GM19468 (cell line): ENCODE results near the gene FRY.

Experiments
- ATAC-seq: cut with Tn5 transposase; IDR thresholded peaks from one replicate; pipeline ENCODE4 v1.9.1; 2021; ENCODE audit warnings: mild to moderate bottlenecking, moderate library complexity, moderate number of reproducible peaks; ENCODE audit not compliant: unreplicated experiment; ENCODE audit errors: extremely low read depth

Gene FRY

GRCh38 chr13:32013181-32013580, 18.4 kb upstream of the FRY start:
- ATAC-seq: no peak

GRCh38 chr13:32016119-32016518, 15.5 kb upstream of the FRY start:
- ATAC-seq: no peak

- ATAC-seq: no peak
Measured at GRCh38 chr13:32016631-32017030, 14.9 kb upstream of the FRY start.

GRCh38 chr13:32017474-32017873, 14.1 kb upstream of the FRY start:
- ATAC-seq: no peak

DNA sequence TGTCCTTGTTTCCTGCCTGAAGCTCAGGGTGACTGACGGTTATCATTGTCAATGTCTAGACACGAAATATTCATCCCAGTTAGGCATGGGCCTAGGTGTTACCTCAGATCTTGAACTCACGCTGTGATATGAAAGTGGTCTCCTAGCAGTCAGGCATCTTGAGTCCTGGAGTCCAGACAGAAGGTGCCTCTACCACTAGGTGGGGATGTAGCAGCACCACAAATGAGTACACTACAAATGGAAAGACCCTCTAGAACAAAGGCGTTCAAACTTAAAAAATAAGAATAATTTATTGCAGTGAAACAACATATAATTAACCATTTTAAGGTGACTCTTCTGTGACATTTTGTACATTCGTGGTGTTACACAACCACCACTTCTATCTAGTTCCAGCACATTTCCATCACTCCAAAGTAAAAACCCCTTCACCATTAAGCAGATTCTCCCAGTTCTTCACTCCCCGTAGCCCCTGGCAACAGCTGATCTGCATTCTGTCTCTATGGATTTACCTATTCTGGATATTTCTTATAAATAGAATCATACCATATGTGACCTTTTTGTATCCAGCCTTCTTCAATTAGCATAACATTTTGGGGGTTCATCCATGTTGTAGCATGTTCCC, 11.9 kb upstream of the FRY start:
- ATAC-seq: peak; percentile 42

DNA sequence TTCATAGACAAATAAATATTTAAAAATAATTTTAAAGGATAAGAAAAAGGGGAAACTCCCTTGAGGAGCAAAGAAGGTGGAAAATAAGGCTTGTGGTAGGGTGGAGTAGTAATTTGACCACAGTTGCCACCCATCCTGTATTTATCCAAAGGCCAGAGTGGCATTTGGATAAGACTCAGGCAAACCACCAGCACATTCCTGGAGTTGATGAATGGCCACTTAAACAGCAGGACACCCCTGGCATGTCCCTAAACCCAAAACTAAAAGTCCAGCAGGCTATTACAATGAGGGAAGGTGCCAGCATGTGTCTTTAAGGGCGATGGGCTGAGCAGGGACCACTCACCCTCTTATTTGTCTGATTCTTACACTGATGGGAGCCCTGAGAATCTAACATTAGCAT, 9.8 kb upstream of the FRY start:
- ATAC-seq: no peak

- ATAC-seq: no peak
Measured at GRCh38 chr13:32022311-32022710, 9.3 kb upstream of the FRY start.

GRCh38 chr13:32023096-32023495, 8.5 kb upstream of the FRY start:
- ATAC-seq: no peak

- no peak for ATAC-seq
Measured at GRCh38 chr13:32023698-32024097, 7.9 kb upstream of the FRY start.

- no peak for ATAC-seq
Measured at GRCh38 chr13:32024750-32025149, 6.8 kb upstream of the FRY start.

DNA sequence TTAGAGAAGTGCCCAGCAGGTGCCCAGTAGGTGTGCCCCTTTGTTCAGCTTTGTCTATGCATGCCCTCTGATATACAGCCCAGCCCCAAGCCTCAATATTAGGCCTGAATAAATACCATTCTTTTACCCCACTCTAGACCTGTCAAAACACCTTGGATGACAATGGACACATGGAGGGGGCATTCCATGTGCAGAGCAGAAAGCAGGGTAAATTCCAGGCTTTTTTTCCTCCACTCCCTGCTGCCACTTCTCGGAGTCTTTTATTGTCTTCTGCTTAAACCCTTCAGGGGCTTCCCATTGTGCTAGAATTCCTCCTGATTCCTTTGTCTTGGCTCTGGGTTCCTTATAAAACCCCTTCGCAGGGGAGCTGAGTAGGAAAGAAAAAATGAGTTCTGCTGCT, 5.8 kb upstream of the FRY start:
- ATAC-seq: no peak

- no peak for ATAC-seq
Measured at GRCh38 chr13:32026623-32027022, 5.0 kb upstream of the FRY start.

DNA sequence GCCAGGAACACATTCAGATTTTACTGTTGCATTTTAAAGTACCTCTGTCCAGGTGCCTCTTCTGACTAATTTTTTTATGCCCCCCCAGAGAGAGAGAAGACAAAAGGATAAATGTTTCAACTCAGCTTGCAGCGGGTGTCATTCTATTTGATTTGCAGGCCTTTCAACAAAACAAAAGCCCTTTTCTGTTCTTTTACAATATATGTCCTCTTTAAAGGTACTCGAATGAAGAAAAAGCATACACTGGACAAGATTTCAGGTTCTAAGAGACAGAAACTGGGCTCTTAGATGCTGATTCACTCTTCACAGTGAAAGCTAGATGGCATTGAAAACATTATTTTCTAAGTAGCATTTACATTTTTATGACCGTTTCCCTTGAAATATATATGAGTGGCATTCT, 2.9 kb upstream of the FRY start:
- no peak for ATAC-seq

- ATAC-seq: no peak
Measured at GRCh38 chr13:32029684-32030083, 1.9 kb upstream of the FRY start.

- no peak for ATAC-seq
Measured at GRCh38 chr13:32031815-32032370, 319 bp downstream of the FRY start.

DNA sequence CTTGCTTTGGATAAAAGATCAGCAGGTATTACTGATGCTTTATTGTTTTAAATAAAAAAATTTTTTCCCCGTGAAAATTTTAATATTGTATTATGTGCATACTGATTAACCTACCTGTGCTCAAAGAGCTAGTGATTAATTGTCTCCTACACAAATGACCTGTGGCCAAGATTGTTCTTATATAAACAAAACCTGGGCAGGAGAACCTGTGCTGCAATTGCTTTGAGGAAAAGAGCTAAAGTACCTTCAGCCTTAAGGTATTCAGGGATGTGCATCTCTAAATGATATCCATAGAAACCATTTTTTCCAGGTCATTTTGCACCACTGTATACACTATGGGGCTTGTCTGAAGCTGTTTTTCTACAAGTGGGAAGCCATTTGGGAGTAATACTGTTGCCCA, 1.2 kb downstream of the FRY start:
- ATAC-seq: no peak

DNA sequence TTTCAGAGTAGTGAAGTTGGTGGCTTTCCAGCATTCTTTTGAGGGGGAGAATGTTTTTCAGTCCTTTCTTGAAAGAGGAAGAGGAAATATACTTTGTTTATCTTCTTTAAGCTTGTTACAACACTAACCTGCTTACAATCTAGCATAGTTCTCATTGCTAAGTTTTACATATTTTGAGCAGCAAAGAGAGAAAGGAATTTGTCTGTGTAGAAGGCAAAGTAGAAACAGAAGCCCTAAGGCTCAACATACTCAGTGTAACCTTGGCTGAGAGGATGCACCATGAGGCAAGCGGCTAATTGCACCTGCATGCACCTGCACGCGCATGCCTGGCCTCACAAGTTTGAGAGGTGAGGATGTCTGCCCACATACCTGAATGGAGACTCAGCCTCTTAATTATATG, 2.2 kb downstream of the FRY start:
- ATAC-seq: no peak

DNA sequence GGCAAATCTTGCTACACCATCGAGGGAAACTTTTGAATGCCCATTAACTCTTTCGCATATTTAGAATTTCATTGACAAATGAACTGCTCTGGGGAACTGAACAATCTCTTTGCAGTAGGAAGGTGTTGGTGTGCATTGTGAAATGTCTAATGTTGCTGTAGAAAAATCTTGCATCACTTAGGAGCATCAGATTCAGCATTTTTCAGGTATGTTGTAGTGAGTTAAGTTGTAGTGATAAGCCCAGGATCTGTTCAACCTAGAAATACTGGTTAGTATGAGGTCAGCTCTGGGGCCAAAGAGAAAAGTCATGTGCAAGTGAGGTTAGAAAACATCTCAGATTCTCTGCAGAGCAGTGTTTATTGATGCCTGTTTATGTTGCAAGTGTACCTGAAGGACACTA, 4.1 kb downstream of the FRY start:
- no peak for ATAC-seq

DNA sequence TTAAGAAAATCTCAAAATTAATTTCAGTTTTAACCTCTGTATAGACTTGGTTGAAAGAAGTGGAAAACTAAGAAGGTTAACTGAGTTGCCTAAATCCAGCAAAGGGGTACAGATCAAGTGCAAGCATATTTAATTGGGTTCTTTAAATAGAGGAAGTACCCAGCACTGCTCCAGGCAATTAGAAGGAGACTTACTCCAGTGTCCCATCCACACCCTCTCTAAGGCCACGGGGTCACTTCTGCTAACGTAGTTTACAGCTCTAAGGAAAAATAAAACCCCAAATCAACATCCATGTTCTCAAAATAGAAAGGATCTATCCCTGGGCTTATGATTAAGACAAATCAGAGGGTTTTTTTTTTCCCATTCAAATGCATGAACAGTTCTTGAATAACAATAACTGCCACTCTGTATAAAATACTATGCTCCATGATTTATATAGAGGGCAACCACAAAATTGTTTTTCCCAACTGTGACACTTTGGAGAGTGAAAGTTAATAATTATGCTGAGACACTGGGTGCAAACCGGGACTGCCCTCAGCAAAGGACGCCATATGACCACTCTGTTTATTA, 4.6 kb downstream of the FRY start:
- no peak for ATAC-seq

DNA sequence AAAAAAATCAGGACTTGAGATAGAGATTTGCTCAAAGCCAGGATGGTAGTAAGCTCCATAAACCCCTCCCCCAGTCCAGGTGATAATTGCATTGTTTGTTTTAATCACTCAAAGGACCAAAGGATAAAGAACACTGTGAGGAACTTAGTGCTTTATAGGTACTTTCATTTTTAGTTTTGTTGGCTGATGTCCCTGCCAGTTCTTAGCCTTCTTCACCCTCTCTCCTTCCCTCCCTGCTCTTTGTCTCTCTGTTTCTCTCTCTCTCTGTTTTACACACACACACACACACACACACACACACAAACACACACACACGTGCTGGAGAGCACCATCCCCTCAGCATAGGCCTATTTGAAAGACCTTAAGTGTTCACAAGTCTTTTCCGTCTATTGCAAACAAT, 5.2 kb downstream of the FRY start:
- no peak for ATAC-seq

DNA sequence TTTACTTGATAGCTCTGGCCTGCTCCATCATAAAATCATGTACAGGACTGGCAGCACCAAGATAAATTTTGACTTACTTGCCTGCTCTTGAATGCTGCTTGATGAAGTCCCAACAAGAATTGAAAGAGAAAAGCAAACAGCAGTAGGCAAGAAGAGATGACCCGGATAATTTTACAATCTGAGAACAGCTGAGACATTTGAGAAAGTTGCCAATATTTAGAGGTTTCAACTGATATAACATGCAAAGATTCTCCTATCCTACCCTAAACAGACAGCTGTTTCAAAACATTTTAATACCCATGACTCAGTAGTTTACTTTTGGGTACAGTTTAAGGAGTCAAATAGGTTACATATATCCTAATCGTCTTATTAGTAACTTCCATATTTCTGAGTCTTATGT, 5.9 kb downstream of the FRY start:
- ATAC-seq: no peak

GRCh38 chr13:32038343-32038742, 6.8 kb downstream of the FRY start:
- ATAC-seq: no peak
